HG03439 (cell line): Measurements from ENCODE around the gene TBC1D17.

Experiments
- ATAC-seq: cut with Tn5 transposase; IDR thresholded peaks from one replicate; pipeline ENCODE4 v1.9.1; 2021; ENCODE audit warnings: mild to moderate bottlenecking, moderate library complexity; ENCODE audit not compliant: unreplicated experiment

Gene TBC1D17

DNA sequence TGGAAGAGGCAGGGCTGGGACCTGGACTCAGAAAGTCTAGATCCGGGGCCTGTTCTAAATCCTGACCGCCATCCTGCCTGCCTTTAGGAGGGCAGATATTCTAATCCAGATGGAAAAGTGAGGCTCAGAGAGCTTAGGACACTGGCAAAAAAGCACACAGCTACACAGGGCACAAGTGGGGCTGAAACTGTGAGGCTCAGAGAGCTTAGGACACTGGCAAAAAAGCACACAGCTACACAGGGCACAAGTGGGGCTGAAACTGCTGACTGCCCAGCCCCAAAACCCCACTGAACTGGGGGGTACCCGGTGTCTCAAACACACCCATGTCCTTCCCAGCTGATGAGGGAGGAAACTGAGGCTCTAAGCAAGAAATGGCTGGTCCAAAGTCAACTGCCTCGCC, 2.3 kb upstream of the TBC1D17 start:
- ATAC-seq = no peak

DNA sequence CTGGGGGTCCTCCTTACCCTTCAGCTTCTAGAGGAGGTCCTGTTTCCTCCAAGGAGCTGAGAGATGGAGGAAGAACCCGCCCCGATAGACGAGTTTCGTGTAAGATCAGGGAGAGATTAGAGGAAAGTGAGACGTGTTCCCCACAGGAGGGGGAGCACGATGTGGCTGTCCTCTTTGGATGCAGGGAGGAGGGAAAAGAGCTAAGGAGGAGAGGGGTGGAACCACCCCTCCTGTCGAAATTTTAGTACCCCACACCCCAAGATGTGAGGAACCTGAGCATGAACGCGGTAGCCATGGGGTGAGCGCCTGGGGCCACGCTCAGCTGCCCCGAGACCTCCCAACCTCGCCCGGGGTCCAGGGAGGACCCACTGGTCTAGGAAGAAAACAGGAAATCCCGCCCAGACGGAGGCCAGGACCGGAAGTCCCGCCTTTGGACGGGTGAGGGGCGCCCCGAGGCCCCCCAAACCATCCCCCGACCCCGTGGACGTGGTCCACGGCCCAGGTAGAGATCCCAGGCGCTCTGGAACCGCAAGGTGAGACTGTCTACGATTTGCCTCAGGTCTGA, 1.6 kb upstream of the TBC1D17 start:
- ATAC-seq = no peak

DNA sequence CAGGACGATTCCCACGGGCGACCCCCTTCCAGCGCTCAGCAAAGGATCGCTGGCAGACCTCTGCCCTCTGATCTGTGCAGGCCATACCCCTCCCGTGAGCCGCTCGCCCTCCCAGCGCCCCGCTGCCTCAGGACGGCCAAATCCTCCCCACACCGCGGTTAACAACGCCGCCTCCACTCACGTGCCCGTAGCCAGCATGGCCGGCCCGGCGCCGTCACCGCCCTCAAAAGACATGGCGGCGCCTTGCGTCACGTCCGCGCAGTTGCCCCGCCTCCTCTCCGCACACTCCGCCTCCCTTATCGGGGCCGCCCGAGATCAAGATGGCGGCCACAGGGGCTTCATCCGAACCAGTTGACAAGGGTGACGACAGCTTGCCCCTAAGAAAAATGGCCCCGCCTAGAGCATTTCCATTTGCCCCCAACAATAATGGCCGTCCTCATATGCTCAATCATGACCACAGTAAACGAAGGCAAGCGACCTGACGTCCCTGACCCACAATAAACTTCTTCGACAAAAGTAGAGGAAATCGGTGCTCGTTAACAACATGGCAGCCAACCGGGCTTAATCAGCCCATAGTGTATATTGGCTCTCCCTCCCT, 981 bp upstream of the TBC1D17 start:
- peak; percentile 43 for ATAC-seq

DNA sequence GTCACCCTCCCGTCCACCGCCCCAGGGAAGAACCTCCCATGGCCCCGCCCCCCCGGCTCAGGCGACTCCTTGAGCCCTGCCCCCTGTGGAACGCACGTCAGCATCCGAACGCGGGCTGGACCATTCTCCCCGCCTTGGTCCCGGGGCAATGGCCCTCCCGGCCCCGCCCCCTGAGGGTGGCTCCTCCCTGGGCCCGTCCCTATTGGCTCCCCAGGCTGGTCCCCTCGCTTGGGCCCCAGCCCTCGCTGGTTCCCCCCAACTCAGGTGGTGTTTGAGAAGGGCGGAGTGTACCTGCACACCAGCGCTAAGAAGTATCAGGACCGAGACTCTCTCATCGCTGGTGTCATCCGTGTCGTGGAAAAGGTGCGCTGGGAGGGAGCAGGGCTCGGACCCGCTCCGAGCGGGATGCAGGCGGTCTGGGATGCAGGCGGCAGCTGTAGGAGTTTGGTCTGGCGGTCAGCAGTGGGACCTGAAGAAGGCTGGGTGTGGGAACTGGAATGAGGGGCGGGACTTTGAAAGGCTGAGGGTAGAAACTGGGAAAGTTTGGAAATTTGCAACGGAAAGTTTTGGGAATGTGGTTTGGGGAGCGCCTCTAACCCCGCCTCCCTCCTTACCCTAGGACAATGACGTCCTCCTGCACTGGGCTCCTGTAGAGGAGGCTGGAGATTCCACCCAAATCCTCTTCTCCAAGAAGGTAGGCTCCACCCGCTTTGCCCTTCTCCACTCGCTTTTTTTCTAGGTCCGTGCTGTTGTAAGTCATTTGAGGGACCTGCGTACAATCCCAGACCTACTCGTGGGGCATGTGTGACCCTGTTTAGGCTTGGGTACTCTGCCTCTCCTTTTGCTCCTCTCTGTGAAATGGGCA, 609 bp downstream of the TBC1D17 start:
- ATAC-seq = peak; percentile 40

DNA sequence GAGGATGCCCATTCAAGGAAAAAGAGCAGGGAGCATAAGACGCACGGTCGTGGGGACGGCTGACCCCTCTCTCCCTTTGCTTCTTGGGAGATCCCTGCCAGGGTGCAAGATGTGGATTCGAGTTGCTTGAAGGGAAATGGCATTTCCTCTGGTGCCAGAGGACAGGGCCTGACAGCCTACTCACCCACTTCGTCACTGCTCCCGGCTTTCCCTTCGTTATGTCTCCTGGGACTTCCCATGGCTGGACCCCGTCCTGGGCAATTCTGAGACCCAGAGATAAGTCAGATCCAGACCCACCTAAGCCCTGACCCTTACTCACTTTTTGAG, 1.2 kb downstream of the TBC1D17 start:
- ATAC-seq = no peak

DNA sequence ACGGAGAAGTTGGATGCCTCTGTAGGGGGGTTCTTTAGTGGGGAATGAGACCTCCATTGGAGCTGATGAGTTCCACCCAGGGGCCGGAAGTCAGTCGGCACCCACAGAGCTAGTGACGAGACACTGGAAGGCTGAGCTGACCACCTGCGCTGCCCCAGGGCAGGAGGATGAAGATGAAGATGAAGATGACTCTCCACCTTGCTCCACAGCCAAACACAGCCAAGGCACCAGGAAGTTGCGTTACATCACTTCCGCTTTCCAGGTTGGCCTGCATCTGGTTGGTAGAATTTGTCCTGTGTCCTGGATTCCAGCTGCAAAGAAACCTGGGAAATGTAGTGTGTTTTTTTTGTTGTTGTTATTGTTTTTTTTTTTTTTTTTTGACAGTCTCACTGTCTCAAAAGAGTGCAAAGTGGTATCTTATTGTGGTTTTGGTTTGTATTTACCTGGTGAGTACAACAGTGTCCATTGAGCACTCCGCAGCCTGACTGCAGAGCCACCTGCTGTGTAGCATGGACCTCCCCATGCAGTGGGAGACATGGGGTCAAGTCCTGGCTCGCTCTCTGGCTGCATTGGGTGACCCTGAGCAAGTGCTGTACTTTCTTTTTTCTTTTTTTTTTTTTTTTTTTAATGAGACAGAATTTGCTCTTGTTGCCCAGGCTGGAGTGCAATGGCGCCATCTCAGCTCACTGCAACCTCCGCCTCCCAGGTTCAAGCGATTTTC, 1.9 kb downstream of the TBC1D17 start:
- no peak for ATAC-seq

DNA sequence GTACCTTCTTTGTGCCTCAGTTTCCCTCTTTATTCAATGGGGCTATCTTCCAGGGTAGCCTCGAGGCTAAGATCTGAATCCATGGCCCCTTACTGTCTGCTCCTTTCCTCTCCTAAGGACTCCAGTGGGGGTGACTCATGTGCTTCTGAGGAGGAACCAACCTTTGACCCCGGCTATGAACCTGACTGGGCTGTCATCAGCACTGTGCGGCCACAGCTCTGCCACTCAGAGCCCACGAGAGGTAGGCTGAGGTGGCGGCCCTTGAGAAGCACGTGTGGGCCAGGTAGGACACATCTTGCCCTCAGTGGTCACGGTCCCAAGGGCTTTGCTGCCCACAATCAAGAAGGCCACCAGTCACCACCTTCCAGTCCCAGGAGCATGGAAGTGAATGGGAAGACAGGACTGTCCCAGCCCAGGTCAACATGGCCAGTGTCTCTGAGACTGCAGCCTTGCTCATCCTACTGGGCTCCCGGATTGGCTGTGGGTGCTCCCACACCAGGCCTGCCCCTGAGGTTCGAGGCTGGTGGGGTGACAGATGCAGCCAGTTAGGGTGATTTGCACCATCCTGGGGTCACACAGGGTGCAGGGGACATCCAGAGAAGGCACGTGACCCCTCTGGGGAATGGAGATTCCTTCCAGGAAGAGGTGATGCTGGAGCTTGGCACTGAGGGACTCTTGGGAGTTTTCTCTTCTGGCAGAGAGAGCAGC, 2.8 kb downstream of the TBC1D17 start:
- ATAC-seq = no peak

DNA sequence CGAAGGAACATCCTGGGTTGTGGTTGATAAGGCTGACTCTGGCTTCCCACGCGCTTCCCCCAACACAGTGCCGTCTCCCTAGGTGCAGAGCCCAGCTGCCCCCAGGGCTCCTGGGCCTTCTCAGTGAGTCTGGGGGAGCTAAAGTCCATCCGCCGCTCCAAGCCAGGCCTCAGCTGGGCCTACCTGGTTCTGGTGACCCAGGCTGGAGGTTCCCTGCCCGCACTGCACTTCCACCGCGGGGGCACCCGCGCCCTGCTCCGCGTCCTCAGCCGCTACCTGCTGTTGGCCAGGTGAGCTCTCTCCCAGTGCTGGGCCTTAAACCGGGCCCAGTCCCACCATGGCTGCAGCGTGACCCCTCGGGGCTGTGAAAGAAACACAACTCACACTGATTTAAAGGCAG, 3.7 kb downstream of the TBC1D17 start:
- no peak for ATAC-seq

DNA sequence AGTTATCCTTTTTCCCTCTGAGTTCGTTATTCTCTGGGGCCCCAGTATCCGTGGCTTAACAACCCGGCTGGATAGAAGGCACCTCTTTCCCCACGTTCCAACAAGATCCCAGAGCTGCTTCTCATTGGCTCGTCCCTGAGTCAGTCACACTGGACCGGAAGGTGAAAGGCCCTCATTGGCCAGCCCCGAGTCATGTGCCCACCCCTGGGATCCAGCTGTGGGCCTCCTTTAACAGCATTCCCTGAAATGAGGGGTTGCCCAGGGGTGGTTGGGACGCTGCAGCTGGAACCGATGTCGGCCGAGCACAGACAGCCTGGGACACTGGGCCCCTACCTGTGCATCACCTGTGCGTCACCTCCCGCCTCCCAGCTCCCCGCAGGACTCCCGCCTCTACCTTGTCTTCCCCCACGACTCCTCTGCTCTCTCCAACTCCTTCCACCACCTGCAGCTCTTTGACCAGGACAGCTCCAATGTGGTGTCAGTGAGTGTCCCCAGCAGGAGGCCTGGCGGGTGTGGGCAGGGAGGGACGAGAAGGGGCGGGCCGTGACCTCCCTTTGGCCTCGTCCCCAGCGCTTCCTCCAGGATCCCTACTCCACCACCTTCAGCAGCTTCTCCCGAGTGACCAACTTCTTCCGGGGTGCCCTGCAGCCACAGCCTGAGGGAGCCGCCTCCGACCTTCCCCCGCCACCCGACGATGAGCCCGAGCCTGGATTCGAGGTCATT, 4.3 kb downstream of the TBC1D17 start:
- no peak for ATAC-seq

DNA sequence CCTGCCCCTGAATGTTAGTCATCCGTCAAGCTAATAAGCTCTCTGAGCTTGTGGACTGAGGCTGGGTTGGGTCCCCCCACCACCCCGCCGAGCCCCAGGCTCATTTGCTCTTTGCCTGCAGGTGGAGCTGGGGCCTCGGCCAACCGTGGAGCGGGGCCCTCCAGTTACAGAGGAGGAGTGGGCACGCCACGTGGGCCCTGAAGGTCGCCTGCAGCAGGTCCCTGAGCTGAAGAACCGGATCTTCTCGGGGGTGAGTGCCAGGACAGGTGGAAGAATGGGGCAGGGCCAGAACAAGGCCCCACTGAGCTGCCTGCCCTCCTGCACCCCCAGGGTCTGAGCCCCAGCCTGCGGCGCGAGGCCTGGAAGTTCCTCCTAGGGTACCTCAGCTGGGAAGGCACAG, 5.1 kb downstream of the TBC1D17 start:
- no peak for ATAC-seq

DNA sequence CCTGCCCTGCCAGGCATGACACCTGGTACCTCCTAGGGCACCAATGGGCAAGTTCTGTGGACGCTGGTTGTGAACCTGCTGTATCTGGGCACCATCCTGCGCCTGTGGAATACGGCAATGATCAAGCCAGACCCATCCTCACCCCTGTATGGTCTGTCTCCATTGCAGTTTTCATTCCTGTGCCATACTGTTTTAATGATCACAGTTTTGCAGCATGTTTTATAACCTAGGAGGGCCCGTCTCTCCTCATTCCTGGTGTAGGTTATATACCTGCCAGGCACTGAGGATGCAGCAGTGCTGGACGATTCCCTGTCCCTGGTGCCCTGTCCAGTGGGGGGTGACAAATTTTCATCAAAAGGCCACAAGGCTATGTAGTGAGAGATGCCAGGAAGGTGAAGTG, 5.6 kb downstream of the TBC1D17 start:
- ATAC-seq = no peak

DNA sequence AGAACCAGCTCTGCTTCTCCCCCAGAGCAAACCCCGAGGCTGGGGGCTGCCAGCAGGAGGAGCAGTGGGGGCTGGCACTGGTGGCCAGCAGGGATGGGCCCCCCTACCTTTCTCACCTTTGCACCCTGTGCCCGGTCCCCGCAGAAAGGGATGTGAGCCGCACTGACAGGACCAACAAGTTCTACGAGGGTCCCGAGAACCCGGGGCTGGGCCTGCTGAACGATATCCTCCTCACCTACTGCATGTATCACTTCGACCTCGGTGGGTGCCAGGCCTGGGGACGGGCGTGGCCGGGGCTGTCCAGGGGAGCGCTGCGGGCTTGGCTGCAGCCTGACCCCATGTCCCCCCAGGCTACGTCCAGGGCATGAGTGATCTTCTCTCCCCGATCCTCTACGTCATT, 6.6 kb downstream of the TBC1D17 start:
- ATAC-seq = no peak

DNA sequence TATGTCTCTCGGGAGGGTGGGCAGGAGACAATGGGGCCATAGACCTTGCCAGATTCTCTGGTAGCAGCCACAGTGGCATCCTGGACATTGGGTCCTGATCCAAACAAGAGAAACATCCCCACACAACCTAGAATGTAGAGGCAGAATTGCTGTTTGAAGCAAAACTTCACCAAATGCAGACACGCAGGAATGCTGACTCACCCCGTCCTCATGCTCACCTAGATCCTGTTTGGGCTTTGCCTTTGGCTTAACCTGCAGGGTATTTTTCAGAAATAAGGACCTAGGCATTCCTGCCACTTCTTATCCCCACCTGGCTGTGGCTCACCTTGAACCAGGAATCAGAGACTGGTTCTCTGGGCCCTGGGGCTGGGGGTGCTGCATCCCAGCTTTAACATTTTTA, 7.3 kb downstream of the TBC1D17 start:
- no peak for ATAC-seq

DNA sequence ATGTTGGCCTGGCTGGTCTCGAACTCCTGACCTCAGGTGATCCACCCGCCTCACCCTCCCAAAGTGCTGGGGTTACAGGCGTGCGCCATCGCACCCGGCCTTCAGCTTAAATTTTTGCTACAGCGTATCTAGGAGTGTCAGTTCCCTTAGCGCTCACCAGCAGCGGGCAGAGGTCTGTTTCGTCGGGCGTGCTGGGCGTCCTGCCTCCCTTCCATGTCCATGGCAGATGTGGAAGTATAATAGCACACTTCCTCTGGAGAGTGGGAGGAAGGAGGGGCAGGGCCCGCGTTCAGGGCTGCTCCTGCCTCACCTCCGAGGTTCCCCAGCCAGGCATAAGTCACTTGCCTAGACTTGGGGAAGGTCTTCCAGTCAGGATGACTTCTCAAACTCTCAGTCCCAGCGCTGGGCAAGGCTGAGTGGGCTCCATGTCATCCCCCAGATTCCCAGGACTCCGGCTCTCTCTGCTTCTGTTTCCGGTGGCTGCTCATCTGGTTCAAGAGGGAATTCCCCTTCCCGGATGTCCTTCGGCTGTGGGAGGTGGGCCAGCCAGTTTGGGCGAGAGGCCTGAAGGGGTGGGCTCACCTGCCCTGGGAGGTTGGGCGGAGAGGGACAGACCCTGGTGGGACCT, 9.6 kb downstream of the TBC1D17 start:
- ATAC-seq = no peak

DNA sequence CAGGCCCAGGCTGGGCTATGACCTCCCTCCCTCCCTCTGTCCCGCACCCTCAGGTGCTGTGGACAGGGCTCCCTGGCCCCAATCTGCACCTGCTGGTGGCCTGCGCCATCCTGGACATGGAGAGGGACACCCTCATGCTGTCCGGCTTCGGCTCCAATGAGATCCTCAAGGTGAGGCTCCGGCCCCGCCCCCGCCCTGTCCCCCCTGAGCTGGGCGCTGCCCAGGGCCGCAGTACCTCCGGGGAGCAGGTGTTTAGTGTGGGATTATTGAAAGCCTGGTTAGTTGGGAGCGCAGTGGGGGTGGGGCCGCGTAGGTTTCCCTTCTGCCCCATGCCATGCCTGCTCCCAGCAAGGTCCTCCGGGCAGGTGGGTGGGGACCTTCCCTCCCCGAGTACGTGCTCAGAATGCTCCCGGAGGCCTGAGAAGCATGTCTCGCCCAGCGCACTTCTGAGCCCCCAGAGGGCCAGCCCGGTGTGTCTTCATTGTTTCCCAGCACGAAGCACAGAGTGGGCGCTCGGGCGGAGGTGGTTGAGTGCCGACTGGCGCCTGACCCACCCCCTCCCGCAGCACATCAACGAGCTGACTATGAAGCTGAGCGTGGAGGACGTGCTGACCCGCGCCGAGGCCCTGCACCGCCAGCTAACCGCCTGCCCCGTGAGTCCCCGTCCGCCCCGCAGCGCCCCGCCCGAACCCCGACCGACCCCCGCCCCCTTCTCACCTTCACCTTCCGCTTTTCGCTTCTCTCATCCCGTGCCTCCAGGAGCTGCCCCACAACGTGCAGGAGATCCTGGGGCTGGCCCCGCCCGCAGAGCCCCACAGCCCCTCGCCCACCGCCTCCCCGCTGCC, 10.4 kb downstream of the TBC1D17 start:
- ATAC-seq = no peak

DNA sequence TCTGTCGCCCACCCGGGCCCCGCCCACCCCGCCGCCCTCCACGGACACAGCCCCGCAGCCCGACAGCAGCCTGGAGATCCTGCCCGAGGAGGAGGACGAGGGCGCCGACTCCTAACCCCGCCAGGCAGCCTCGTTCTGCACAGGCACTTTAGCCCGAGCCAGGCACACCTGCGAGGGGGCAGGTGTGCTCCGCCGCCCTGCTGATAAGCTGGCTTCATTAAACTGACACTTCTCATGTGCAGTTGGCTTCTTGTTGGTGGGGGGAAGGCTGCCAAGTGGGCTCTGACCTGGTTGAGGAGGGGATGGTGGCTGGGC, 11.0 kb downstream of the TBC1D17 start:
- no peak for ATAC-seq

DNA sequence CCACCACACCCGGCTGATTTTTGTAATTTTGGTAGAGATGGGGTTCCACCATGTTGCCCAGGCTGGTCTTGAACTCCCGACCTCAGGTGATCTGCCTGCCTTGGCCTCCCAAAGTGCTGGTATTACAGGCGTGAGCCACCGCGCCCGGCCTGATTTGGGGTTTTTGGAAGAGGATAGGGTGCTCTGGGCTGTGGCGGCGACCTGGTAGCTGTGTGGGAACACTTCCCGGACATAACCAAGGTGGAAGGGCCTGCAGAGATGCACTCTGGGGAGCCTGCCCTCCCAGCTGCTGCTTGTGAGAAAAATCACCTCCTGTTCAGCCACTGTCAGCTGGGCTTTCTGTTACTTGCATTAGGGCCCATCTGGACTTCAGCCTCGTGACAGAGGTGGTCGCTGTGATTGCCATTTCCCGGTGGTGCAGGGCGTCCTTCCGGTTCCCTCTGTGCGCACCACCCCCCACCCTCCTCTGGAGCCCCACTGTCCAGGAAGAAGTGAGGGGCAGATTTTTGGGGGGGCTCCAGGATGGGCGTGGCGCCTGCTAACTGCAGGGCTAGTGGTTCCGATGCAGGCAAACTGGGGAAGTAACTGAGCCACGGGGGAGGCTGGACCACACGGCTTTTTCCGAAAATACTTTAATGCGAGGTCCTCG, 11.7 kb downstream of the TBC1D17 start:
- no peak for ATAC-seq

DNA sequence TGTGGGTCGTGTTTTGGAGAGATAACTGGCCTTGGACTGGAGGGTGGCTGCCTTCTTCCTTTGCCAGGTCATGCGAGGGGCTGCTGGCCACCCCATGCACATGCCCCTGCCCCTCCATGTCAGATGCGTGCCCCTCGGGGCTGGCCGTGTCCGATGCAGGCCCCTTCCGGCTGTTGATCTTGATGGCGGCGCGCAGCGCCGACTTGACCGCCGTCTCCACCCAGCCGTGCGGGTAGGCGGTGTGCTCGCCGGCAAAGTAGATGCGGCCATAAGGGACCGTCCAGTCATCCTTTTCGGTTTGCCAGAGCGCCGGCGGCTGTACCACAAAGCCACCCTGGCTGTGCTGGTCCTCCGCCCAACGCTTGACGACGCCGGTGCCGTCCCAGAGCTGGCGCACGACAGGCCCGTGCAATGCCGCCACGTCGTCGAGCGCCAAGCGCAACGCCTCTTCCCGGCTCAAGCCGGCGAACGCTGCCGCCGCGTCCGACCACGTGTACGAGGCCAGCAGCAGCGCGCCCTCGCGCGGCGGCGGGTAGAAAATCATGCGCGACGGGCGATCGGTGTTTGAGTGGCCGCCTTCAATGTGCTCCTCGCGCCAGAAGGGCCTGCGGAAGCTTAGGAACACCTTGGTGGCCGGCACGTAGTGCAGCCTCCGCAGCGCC, 12.3 kb downstream of the TBC1D17 start:
- ATAC-seq = no peak
